Measurements from ENCODE around the gene ERN1.
A peak's percentile ranks its signal among the peaks of the same experiment; 100 is the strongest.

ERN1 gene

GRCh38 chr17:64156670-64157069, 26.7 kb upstream of the ERN1 start:
- H3K9me3 ChIP-seq (ENCODE audit: control insufficient read depth, low read length): no peaks in the 10 kb centered on the region
- H3K4me3 ChIP-seq (ENCODE audit: low read length): no peak overlapping the region
- peaks cover 14% of the 10 kb centered on the region for H3K4me1 ChIP-seq (ENCODE audit: control insufficient read depth, insufficient read depth, low read length)
- peak overlapping the region; percentile 61 for H3K9ac ChIP-seq (ENCODE audit: low read length)
- no peak for DNase-seq (ENCODE audit: low read depth)
- H3K27me3 ChIP-seq (replicated peaks; ENCODE audit: control insufficient read depth, insufficient read depth, low read length): no peaks in the 10 kb centered on the region
- H3K36me3 ChIP-seq (ENCODE audit: control insufficient read depth, insufficient read depth, low read length, severe bottlenecking): peaks cover 47% of the 10 kb centered on the region

- peak overlapping the region; percentile 34 for H3K4me3 ChIP-seq (ENCODE audit: low read length)
- H3K4me1 ChIP-seq (ENCODE audit: control insufficient read depth, insufficient read depth, low read length): peaks cover 15% of the 10 kb centered on the region
- peak overlapping the region; percentile 61 for H3K9ac ChIP-seq (ENCODE audit: low read length)
- H3K9me3 ChIP-seq (ENCODE audit: control insufficient read depth, low read length): no peaks in the 10 kb centered on the region
- peaks cover 51% of the 10 kb centered on the region for H3K36me3 ChIP-seq (ENCODE audit: control insufficient read depth, insufficient read depth, low read length, severe bottlenecking)
- peak; percentile 48 for DNase-seq (ENCODE audit: low read depth)
- H3K27me3 ChIP-seq (replicated peaks; ENCODE audit: control insufficient read depth, insufficient read depth, low read length): no peaks in the 10 kb centered on the region
Observed at GRCh38 chr17:64155751-64156544, 26.0 kb upstream of the ERN1 start.

GRCh38 chr17:64155129-64155528, 25.2 kb upstream of the ERN1 start:
- H3K36me3 ChIP-seq (ENCODE audit: control insufficient read depth, insufficient read depth, low read length, severe bottlenecking): peaks cover 51% of the 10 kb centered on the region
- H3K9ac ChIP-seq (ENCODE audit: low read length): no peak overlapping the region
- DNase-seq (ENCODE audit: low read depth): no peak
- H3K4me3 ChIP-seq (ENCODE audit: low read length): no peak overlapping the region
- no peaks in the 10 kb centered on the region for H3K9me3 ChIP-seq (ENCODE audit: control insufficient read depth, low read length)
- H3K27me3 ChIP-seq (replicated peaks; ENCODE audit: control insufficient read depth, insufficient read depth, low read length): no peaks in the 10 kb centered on the region
- peaks cover 23% of the 10 kb centered on the region for H3K4me1 ChIP-seq (ENCODE audit: control insufficient read depth, insufficient read depth, low read length)

GRCh38 chr17:64154717-64155116, 24.8 kb upstream of the ERN1 start:
- DNase-seq (ENCODE audit: low read depth): no peak

GRCh38 chr17:64154313-64154695, 24.4 kb upstream of the ERN1 start:
- Histone ChIP-seq H3K36me3 (ENCODE audit: control insufficient read depth, insufficient read depth, low read length, severe bottlenecking) (peaks cover 48% of the 10 kb centered on the region), H3K9me3 (ENCODE audit: control insufficient read depth, low read length) (no peaks in the 10 kb centered on the region), H3K27me3 (replicated peaks; ENCODE audit: control insufficient read depth, insufficient read depth, low read length) (no peaks in the 10 kb centered on the region), H3K4me1 (ENCODE audit: control insufficient read depth, insufficient read depth, low read length) (peaks cover 24% of the 10 kb centered on the region), H3K4me3 (ENCODE audit: low read length) (no peak overlapping the region), H3K9ac (ENCODE audit: low read length) (no peak overlapping the region)
- no peak for DNase-seq (ENCODE audit: low read depth)

More at GRCh38 chr17:64154717-64155116, 24.8 kb upstream of the ERN1 start:
- Histone ChIP-seq H3K9ac (ENCODE audit: low read length) (no peak overlapping the region), H3K4me3 (ENCODE audit: low read length) (no peak overlapping the region), H3K4me1 (ENCODE audit: control insufficient read depth, insufficient read depth, low read length) (peaks cover 24% of the 10 kb centered on the region), H3K36me3 (ENCODE audit: control insufficient read depth, insufficient read depth, low read length, severe bottlenecking) (peaks cover 51% of the 10 kb centered on the region), H3K27me3 (replicated peaks; ENCODE audit: control insufficient read depth, insufficient read depth, low read length) (no peaks in the 10 kb centered on the region), H3K9me3 (ENCODE audit: control insufficient read depth, low read length) (no peaks in the 10 kb centered on the region)

GRCh38 chr17:64153565-64154312, 23.8 kb upstream of the ERN1 start:
- peaks cover 49% of the 10 kb centered on the region for H3K36me3 ChIP-seq (ENCODE audit: control insufficient read depth, insufficient read depth, low read length, severe bottlenecking)
- H3K27me3 ChIP-seq (replicated peaks; ENCODE audit: control insufficient read depth, insufficient read depth, low read length): no peaks in the 10 kb centered on the region
- H3K4me1 ChIP-seq (ENCODE audit: control insufficient read depth, insufficient read depth, low read length): peaks cover 24% of the 10 kb centered on the region
- H3K9me3 ChIP-seq (ENCODE audit: control insufficient read depth, low read length): no peaks in the 10 kb centered on the region
- H3K4me3 ChIP-seq (ENCODE audit: low read length): no peak overlapping the region
- DNase-seq (ENCODE audit: low read depth): no peak
- no peak overlapping the region for H3K9ac ChIP-seq (ENCODE audit: low read length)

- Histone ChIP-seq H3K4me1 (ENCODE audit: control insufficient read depth, insufficient read depth, low read length) (peaks cover 28% of the 10 kb centered on the region), H3K4me3 (ENCODE audit: low read length) (no peak overlapping the region), H3K9me3 (ENCODE audit: control insufficient read depth, low read length) (no peaks in the 10 kb centered on the region), H3K27me3 (replicated peaks; ENCODE audit: control insufficient read depth, insufficient read depth, low read length) (no peaks in the 10 kb centered on the region), H3K36me3 (ENCODE audit: control insufficient read depth, insufficient read depth, low read length, severe bottlenecking) (peaks cover 50% of the 10 kb centered on the region), H3K9ac (ENCODE audit: low read length) (no peak overlapping the region)
- DNase-seq (ENCODE audit: low read depth): no peak
Observed at GRCh38 chr17:64152428-64153125, 22.6 kb upstream of the ERN1 start.

GRCh38 chr17:64151016-64151368, 21.0 kb upstream of the ERN1 start:
- H3K9me3 ChIP-seq (ENCODE audit: control insufficient read depth, low read length): no peaks in the 10 kb centered on the region
- no peak overlapping the region for H3K4me3 ChIP-seq (ENCODE audit: low read length)
- no peak for DNase-seq (ENCODE audit: low read depth)
- no peak overlapping the region for H3K9ac ChIP-seq (ENCODE audit: low read length)
- peaks cover 31% of the 10 kb centered on the region for H3K4me1 ChIP-seq (ENCODE audit: control insufficient read depth, insufficient read depth, low read length)
- H3K36me3 ChIP-seq (ENCODE audit: control insufficient read depth, insufficient read depth, low read length, severe bottlenecking): peaks cover 50% of the 10 kb centered on the region
- no peaks in the 10 kb centered on the region for H3K27me3 ChIP-seq (replicated peaks; ENCODE audit: control insufficient read depth, insufficient read depth, low read length)

GRCh38 chr17:64150237-64151015, 20.5 kb upstream of the ERN1 start:
- Histone ChIP-seq H3K36me3 (ENCODE audit: control insufficient read depth, insufficient read depth, low read length, severe bottlenecking) (peaks cover 50% of the 10 kb centered on the region), H3K9ac (ENCODE audit: low read length) (no peak overlapping the region), H3K27me3 (replicated peaks; ENCODE audit: control insufficient read depth, insufficient read depth, low read length) (no peaks in the 10 kb centered on the region), H3K4me3 (ENCODE audit: low read length) (no peak overlapping the region), H3K4me1 (ENCODE audit: control insufficient read depth, insufficient read depth, low read length) (peaks cover 25% of the 10 kb centered on the region), H3K9me3 (ENCODE audit: control insufficient read depth, low read length) (no peaks in the 10 kb centered on the region)
- peak; percentile 88 for DNase-seq (ENCODE audit: low read depth)

- Histone ChIP-seq H3K4me1 (ENCODE audit: control insufficient read depth, insufficient read depth, low read length) (peaks cover 28% of the 10 kb centered on the region), H3K4me3 (ENCODE audit: low read length) (no peak overlapping the region), H3K27me3 (replicated peaks; ENCODE audit: control insufficient read depth, insufficient read depth, low read length) (no peaks in the 10 kb centered on the region), H3K9me3 (ENCODE audit: control insufficient read depth, low read length) (no peaks in the 10 kb centered on the region), H3K9ac (ENCODE audit: low read length) (no peak overlapping the region), H3K36me3 (ENCODE audit: control insufficient read depth, insufficient read depth, low read length, severe bottlenecking) (peaks cover 42% of the 10 kb centered on the region)
- DNase-seq (ENCODE audit: low read depth): no peak
Observed at GRCh38 chr17:64149196-64149595, 19.3 kb upstream of the ERN1 start.

Data from adipocyte (in vitro differentiated cells).